ENCODE results near the gene POLE3.
"Not testable (repeated sequence)": the region's sequence is repeated elsewhere in the genome, so short reads cannot be mapped to it uniquely, and the experiment has no call there.

Gene POLE3

DNA sequence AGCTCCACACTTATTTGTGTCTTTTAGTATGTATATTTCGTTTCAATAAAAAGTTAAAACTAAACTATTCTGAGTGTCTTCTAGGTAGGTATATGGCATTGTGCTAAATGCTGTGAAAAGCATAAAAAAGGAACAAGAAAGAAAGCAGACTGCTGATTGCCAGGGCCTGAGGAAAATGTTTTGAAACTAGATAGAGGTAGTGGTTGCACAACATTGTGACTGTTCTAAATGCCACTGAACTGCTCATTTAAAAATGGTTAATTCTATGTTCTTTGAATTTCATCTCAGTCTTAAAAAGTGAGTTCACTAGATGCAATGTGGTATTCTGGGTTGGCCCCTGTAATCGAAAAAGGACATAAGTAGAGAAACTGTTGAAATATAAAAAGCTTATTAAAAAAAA lies 6.8 kb downstream of the POLE3 start:
- DNase-seq (ENCODE audit: low read depth), result no peak

DNA sequence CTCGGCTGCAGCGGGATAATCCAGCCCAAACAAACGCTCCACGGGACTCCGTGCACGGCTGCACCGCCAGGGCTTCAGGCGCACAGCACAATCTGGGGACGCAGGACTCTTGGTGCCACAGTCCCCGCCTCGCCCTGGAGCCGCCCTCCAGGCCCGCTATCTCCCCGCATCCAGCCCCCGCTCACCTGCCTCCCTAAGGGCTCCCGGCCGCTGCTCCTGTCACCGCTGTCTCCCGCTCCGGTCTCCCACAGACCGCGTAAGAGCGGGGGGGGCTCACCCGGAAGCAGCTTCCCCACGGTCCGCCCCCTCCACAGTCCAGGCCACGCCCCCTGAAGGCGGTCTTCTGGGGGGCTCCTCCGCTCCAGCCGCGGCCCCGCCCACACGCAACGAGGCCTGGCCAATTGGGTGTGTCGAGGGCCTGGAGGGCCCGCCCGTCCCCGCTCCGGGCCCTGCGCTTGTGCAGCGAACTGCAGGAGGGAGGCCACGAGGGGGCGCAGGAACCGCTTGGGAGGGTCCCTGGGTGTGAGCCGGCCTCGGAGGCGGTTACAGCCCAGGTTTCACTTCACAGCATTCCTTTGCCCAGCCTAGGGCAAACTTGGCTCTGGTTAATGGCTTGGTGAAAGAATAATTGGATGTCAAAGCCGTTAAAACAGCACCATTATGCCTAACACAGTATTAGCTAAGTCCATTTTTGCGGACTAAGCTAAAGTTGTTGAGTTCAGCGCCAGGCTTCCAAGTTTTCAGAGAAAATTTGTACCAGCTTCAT lies 9.3 kb downstream of the POLE3 start, which contains the start of gene ALAD:
Gene ALAD (minus strand): TSS at position 258 of the 766 bp plus-strand sequence. CDS start 7,725 bp downstream, outside the sequence.
- DNase-seq (ENCODE audit: low read depth), result peak; percentile 97

DNA sequence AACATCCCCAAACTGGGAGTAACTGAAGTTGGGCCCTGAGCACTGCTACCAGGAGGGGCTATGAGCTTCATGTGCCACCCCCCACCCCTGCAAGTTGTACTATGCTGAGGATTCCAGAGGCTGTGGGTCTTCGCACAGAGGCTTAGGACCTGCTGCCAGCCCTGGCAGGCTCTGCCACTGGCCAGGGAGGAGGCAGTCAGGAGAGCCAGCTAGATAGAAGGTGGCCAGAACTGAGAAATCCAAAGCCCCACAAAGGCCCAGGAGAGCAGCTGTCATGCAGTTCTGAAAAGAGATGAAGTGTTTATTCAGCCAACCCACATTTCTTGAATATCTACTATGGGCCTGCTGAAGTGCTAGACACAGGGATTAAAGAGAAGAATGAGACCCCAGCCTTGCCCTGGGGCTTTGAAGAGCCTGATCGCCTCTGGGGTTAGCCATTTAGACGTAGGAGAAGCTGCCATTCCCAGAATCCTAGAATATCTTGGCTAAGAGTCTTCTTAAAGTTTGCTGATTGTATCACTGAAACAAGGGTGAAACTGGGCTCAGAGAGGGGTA lies 10.8 kb downstream of the POLE3 start:
- DNase-seq (ENCODE audit: low read depth), result no peak

DNA sequence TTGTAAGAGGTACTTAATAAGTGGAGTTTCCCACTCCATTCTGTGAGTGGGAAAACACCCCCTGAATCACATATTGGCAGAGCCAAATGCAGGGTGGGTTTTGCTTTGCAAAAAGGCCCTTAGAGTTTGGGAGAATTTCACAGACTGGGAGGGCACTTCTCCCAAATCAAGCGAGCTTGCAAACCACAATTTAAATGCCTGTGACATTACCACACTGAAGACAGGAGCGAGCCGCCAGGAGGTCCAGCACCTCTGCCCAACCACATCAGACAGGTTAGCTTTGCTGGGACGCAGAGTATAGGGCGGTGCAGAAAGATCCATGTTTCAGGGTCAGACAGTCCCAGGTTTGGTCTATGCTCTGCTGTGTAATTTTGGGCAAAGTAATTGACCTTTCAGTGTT lies 11.7 kb downstream of the POLE3 start:
- no peak for DNase-seq (ENCODE audit: low read depth)

DNA sequence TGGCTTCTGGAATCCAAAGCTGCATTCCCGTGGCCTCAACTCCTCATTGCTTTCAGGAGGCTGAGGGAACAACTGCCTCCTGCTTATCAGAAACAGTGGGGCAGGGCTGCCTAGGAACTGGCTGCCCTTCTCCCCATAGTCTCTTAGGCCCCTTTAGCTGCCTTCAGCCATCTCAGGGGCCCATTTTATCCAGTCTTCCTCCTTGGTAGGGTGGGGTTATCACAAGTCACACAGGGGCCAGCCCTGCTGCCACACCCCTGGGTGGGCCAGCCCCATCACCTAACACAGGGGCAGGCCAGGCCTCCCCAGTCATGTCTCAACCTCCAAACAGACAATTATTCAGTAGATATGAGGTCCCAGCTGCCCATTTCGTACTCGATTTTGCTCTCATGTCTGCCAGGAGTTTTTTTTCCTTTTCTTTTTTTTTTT lies 13.3 kb downstream of the POLE3 start:
- no peak for DNase-seq (ENCODE audit: low read depth)

DNA sequence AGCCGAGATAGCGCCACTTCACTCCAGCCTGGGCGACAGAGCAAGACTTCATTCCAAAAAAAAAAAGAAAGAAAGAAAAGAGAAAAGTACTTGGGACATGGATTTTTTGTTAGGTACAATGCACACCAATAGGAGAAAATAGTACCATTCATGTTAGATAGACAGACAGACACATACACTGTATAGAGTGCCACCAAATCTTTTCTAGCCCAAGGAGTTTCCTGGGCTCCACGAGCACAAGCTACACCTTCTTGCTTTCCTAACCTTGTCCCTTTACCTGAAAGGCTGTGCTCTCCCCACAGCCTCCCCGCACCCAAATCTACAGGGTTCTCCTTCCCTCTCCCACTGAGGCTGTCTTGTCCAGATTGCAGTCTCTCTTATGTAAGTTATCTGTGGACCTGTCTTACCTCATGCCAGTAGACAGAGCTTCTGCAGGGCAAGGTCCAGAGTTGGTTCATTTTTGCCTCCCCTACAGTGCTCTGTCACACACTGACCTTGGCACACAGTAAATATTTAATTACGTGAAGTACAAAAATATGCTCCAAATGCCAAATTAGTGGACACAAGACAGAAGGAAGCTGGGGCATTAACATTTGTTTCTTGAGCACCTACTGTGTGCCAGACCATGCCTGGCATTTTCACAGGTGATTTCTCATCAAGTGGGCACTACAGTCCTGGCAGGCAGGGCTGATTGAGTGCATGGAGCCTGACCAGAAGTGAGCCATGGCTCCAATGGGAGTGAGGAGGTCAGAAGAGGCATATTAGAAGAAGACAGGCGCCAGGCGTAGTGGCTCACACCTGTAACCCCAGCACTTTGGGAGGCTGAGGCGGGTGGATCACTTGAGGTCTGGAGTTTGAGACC lies 15.2 kb downstream of the POLE3 start:
- DNase-seq (ENCODE audit: low read depth), result no peak

DNA sequence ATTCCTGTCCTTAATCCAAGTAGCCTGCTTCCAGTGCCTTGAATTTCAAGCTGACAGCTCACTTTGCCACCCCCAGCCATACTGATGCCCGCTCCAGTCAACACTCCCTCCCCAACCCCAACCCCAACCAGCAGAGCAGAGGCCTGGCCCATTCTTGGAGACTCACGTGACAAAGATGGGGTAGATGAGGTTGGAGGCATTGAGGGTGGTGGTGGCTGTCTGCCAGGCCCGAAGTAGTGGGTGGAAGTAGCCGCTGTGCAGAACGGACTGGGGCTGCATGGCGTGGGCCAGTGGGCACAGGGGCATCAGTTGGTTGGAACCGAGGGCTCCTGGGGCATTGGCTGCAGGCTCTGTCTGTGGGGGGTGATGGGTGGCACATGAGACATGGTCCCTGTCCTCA lies 17.2 kb downstream of the POLE3 start:
- DNase-seq (ENCODE audit: low read depth), result no peak

DNA sequence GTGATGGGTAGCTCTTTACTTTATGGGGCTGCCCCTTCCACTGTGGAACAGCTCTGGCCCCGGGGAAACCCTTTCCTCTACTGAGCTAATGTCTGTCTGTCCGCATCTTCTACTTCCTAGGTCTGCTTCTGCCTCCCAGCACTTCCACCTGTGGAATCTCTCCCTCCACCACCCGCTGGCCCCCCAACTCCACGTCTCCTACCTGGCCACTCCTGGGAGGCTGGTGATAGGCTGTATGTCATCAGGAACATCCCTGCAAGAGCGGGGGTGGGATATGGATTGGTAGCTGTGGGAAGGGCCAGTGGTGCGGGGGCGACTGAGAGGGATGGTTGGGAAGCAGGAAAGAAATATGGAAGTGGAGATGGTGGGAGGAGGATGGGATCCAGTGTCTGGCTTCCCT lies 18.6 kb downstream of the POLE3 start:
- no peak for DNase-seq (ENCODE audit: low read depth)

DNA sequence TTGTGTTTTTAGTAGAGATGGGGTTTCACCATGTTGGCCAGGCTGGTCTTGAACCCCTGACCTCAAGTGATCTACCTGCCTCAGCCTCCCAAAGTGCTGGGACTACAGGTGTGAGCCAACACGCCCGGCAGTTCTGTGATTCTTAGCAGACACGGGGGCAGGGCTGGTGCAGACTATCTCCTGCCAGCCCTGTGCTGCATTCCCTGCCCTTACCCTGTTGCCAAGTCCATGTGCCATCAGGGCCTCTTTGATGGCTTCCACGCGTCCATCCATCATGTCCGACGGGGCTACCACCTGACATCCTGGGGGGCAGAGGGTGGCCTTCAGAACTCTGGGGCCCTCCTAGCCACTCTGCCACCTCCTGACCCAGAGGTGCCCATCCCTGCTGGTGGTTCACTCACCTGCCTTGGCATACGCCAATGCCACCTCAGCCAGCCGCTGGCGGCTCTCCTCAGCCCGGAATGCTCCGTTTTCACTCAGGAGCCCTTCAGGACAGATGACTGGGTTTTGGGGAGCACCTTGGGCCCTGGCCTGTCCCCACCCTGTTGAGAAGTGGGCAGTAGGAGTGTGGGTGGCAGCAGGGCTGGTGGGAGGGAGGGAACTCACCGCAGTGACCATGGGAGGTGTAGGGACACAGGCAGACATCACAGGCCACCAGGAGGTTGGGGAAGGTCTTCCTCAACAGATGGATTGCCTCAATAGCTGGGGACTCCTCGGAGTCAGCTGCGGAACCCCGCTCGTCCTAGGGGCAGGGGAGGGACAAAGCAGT lies 20.1 kb downstream of the POLE3 start:
- no peak for DNase-seq (ENCODE audit: low read depth)

DNA sequence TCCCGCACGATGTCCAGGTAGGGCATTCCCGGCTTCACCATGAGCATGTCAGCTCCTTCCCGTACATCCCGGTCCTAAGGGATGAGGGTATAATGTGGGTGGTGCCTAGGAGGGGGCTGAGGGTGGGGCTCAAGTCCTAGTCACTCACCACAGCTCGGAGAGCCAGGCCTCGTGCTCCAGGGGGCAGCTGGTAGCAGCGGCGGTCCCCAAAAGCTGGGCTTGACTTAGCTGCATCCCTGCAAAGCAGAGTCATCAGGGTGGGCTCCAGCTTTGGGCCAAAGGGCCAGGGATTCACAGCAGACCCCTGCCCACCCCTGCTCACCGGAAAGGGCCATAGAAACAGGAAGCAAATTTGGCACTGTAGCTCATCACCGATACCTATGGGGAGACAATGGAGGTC lies 21.0 kb downstream of the POLE3 start:
- DNase-seq (ENCODE audit: low read depth), result no peak

DNA sequence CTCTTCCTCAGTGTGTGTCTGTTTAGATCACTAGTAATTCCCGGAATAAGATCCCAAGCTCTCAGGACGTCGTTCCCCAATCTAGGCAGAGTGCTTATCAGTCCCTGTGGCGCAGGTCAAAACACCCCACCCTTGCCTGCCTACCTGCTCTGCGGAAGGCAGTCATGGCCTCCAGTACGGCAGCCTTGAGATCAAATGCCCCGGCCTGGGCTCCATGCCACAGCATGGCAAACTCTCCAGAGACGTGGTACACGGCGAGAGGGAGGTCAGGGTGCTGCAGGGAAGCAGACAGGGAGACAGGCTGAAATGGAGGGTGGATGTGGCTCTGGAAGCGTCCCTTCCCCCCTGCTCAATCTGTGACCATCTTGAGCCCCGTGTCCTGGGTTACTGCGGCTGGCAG lies 21.6 kb downstream of the POLE3 start:
- DNase-seq (ENCODE audit: low read depth), result no peak

DNA sequence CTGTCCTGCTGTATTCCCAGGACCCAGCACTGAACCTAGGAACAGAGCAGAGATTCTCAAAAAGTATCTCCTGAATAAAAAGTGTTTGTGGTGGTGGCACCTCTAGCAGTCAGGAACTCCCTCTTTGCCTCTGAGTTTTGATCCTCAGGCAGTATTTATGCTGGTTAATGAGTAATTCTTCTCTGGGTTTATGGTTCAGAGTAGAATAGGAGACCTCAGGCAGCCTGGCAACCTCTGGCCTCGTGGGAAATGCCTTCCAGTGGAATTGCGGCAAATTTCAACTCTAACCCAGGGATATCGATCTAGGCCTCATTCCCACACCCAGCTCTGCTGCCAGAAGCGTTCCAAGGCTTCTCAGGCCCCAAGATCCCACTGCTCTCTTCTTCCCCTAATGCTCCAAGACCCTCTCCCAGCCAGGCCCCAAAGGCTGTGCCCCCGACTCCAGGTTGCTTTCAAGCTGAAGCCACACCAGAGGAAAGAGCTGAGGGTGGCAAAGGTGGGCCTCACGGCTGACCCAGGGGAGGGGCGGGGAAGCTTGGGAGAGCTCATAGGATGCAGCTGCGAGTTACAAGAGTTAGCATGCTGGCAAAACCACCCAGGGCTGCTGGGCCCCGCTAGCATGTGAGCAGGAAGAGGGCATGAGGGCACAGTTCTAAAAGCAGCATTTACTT lies 22.8 kb downstream of the POLE3 start:
- no peak for DNase-seq (ENCODE audit: low read depth)

DNA sequence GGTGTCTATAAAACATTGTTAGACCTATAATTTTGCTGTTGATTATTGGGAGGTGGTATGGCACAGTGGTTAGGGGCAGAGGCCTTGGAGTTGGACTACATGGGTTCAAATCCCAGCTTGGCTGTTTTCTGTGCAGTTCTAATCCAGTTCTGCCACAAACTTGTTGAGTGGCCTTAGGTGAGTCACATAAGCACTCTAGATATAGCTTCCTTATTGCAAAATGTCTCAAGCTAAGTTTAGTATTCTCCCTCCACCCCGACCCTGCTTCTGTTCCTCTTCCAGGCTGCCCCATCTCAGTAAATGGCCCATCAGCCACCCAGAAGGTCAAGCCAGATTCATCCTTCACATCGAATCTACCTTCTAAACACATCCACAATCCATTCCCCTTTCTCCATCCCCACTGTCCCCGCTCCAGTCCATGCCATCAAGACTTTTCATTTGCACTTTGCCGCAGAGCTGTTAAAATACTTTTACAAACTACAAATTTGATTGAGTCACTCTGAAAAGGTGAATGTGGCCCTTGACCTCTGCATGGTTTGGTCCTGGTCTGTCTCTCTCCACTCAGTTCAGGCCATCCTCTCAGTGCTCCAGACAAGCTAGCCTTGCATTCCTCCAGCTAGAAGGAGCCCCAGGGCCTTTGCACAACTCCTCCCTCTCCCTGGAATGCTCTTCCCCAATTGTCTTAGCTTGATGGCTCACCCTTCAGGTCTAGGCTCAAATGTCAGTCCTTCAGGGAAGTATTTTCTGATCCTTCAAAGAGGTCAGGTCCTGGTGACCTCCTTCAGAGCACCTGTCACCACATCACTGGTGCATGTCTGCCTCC lies 23.7 kb downstream of the POLE3 start:
- no peak for DNase-seq (ENCODE audit: low read depth)

DNA sequence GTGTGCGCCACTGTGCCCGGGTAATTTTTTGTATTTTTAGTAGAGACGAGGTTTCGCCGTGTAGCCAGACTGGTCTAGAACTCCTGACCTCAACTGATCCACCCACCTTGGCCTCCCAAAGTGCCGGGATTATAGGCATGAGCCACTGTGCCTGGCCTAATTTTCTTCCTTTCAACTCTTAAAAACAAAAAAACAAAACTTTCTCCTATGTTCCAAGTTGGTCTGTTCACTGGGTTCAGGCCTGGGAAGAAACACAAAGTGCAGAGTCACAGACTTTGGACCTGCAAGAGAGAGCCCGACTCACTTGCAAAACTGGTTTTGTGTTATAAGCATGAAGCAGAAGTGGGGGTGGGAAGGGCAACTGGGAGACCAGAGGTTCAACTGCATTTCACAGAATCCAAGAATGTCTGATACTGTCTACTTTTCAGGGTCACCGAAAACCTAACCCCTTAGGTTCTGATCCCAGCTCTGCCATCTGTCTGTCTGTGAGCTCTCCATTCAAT lies 28.5 kb downstream of the POLE3 start:
- no peak for DNase-seq (ENCODE audit: low read depth)

DNA sequence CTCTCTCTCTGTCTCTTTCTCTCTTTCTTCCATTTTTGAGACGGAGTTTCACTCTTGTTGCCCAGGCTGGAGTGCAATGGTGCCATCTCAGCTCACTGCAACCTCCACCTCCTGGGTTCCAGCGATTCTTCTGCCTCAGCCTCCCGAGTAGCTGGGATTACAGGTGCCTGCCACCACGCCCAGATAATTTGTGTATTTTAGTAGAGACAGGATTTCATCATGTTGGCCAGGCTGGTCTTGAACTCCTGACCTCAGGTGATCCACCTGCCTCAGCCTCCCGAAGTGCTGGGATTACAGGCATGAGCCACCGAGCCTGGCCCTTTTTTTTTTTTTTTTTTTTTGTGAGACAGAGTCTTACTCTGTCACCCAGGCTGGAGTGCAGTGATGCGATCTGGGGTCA lies 29.0 kb downstream of the POLE3 start:
- not testable (repeated sequence) for DNase-seq (ENCODE audit: low read depth)

DNA sequence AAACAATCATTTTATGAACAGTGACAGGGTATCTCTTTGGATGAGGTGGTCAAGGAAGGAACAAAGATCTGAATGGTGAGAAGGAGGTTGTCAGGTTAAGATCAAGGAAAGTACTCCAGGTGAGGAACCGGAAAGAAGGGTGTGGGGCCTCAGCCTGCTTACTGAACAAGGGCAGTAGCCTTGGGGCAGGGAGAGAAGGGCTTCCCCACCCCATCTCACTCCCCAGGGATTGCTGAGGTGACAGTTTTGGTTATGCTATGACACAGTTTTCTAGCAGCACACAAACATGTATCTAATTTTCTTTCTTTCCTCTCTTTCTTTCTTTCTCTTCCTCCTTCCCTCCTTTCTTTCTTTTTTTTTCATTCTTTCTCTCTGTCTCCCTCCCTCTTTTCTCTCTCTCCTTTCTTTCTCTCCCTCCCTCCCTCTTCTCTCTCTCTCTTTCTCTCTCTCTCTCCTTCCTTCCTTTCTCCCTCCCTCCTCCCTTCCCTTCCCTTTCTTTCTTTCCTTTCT lies 29.6 kb downstream of the POLE3 start:
- DNase-seq (ENCODE audit: low read depth), result no peak

DNA sequence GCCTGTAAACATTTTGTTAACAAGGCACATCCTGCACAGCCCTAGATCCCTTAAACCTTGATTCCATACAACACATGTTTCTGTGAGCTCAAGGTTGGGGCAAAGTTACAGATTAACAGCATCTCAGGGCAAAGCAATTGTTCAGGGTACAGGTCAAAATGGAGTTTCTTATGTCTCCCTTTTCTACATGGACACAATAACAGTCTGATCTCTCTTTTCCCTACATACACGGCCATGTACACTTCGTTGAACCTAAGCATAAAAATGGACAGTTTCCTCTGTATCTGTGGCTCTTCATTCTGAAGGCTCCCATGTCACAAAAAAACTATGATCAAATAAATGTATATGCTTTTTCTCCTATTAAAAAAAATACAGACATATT lies 30.7 kb downstream of the POLE3 start:
- not testable (repeated sequence) for DNase-seq (ENCODE audit: low read depth)

DNA sequence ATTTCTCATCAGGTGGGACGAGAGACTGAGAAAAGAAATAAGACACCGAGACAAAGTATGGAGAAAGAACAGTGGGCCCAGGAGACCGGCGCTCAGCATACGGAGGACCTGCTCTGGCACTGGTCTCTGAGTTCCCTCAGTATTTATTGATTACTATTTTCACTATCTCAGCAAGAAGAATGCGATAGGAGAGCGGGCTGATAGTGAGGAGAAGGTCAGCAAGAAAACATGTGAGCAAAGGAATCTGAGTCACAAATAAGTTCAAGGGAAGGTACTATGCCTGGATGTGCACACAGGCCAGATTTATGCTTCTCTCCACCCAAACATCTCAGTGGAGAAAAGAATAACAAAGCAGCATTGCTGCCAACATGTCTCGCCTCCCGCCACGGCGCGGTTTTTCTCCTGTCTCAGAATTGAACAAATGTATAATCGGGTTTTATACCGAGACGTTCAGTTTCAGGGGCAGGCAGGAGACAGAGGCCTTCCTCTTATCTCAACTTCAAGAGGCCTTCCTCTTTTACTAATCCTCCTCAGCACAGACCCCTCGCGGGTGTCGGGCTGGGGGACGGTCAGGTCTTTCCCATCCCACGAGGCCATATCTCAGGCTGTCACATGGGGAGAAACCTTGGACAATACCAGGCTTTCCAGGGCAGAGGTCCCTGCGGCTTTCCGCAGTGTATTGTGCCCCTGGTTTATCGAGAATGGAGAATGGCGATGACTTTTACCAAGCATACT lies 31.2 kb downstream of the POLE3 start:
- not testable (repeated sequence) for DNase-seq (ENCODE audit: low read depth)

Measured in GM04504 (cell line).